Stimulated activated CD8-positive, alpha-beta memory T cell treated with anti-CD3 and anti-CD28 coated beads, Interleukin-15, amount 100 ng/mL, for 24 hours (primary cell): Measurements from ENCODE around the gene SART1.
"Not testable (repeated sequence)": the region's sequence is repeated elsewhere in the genome, so short reads cannot be mapped to it uniquely, and the experiment has no call there.

Source experiments
- DNase-seq: peaks from one replicate; pipeline ENCODE4 v3.0.0-alpha.2; 2020; ENCODE audit warnings: low read depth

The SART1 gene

GRCh38 chr11:66020212-66020611 is 58.7 kb downstream of the SART1 start:
- no peak for DNase-seq

DNA sequence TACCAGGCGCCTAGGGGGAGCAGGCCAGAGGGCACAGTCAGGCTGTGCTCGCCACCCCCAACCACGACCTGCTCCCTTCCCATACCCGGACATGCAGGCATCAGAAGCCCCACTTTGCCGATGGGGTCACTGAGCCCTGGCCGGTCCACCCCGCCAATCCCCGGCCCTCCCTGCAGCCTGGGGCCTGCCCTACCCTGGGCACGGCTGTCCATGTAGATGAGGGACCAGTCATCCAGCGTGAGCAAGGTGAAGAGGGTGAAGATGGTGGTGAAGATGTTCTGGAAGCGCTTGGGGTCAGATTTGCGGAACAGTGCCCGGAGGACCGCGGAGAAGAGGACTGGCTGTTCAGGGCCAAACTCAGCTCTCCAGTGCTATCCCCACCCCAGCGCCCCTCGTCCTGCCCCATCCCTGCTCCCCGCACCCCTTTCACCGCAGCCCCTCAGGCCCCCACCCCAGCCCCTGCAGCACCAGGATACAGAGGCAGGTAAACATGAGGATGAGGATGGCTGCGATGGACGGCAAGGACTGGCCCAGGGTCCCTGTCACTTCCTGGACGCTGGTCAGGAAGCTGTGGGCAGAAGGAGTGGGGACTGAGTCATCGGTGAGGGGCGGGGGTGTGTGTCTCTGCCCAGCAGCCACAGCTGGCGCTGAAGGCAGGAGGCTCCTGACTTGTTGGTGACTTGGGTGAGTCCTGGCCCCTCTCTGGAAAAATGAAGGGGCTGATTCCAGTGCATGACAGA is 59.3 kb downstream of the SART1 start:
- no peak for DNase-seq

DNA sequence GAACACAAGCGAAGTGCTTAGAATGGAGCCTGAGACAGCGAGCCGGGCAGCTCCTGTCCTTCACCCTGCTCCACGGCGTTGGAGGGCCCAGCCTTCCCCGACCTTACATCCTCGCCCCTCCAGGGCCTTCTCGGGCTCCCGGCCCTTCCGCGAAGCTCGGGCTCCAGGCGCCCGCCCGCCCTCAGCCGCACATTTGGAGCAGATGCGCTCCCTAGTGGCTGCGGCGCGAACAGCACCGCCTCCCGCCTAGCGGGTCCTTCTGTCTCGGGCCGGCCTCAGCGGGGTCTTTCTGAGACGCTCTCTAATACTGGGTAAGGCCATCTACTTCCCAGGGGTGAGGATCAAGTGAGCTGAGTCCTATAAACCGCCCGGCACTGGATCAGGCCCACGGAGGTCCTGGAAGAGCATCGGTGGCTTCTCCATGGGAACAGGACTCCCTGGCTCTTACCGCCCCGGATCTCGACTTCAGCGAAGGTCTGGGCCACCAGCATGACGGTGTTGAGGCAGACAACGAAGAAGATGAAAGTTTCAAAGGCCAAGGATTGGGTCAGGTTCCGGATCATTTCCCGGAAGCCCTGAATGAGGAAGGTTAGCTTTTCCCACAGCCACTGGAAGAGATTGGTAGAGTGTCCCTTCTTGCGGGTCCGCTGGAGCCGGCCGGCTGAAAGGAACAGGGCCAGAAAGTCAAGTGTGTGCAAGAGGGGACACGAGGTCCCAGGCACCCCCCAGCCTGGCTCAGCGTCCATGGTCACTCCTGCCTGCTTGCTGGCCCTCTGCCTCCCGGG is 61.1 kb downstream of the SART1 start:
- DNase-seq: peak; percentile 78

- not testable (repeated sequence) for DNase-seq
These were observed 61.6 kb downstream of the SART1 start for GRCh38 chr11:66023186-66023440.

GRCh38 chr11:66026017-66026529 is 64.5 kb downstream of the SART1 start, which contains the start of gene CATSPER1:
CATSPER1 (minus strand) TSS chr11:66026479; CDS start chr11:66026379, 100 bp downstream.
- no peak for DNase-seq
